ENCODE results near the gene ERICH2. TPM values are rescaled to one million over a fixed set of nuclear protein-coding genes. Genes with fewer than 3 reads are reported as not detected.

Gene ERICH2
- total and polyA plus RNA-seq, 2 of the 13 experiments (the other 11 are each of a cell fraction or from before 2014, with no cell fraction given) = not detected

GRCh38 chr2:170770606-170771420, 635 bp downstream of the ERICH2 start (continued):
- peak; percentile 84 for TF ChIP-seq ZNF687 (CRISPR knock-in tag; IDR thresholded peaks at IDR 0.05)
- peak; percentile 61; the same call in 1 of the 2 replicates for TF ChIP-seq ATF7-NPFF (CRISPR knock-in tag; IDR thresholded peaks at IDR 0.05; ENCODE audit: low read depth)
- TF ChIP-seq ZBTB7B (CRISPR knock-in tag; IDR thresholded peaks at IDR 0.05) = 0 out of 2 replicates have a peak, but pooled peaks have one; percentile 50
- TF ChIP-seq TRIM24 (CRISPR knock-in tag; IDR thresholded peaks at IDR 0.05) = no peak
- no peak for TF ChIP-seq NR2C2 (CRISPR knock-in tag; IDR thresholded peaks at IDR 0.05; ENCODE audit: borderline replicate concordance)
- TF ChIP-seq PHF5A (CRISPR knock-in tag; IDR thresholded peaks at IDR 0.05; ENCODE audit: low read depth, unreplicated experiment) = no peak
- no peak for TF ChIP-seq ZNF367 (CRISPR knock-in tag; IDR thresholded peaks at IDR 0.05; ENCODE audit: borderline replicate concordance)
- peak; percentile 52; the same call in 1 of the 2 replicates for TF ChIP-seq ARID5B (CRISPR knock-in tag; IDR thresholded peaks at IDR 0.05)
- TF ChIP-seq ZNF790 (CRISPR knock-in tag; IDR thresholded peaks at IDR 0.05; ENCODE audit: borderline replicate concordance) = 0 out of 2 replicates have a peak, but pooled peaks have one; percentile 67
- no peak for TF ChIP-seq ZMAT5 (CRISPR knock-in tag; IDR thresholded peaks at IDR 0.05; ENCODE audit: borderline replicate concordance, low read depth)
- TF ChIP-seq KLF15 (CRISPR knock-in tag; IDR thresholded peaks at IDR 0.05; ENCODE audit: borderline replicate concordance) = no peak; the same call in 1 of the 2 replicates
- peak; percentile 9; the same call in 1 of the 2 replicates for TF ChIP-seq ELF1 (CRISPR knock-in tag; IDR thresholded peaks at IDR 0.05)
- 0 out of 2 replicates have a peak, but pooled peaks have one; percentile 34 for TF ChIP-seq HNRNPL (IDR thresholded peaks at IDR 0.05; ENCODE audit: low read depth, low read length)
- peak; percentile 93 for TF ChIP-seq RBM39 (IDR thresholded peaks at IDR 0.05; ENCODE audit: low read depth, low read length, poor library complexity, severe bottlenecking)
- no peak for TF ChIP-seq SP5 (CRISPR knock-in tag; IDR thresholded peaks at IDR 0.05; ENCODE audit: borderline replicate concordance, low read depth)
- no peak; the same call in 1 of the 2 replicates for TF ChIP-seq FOXP4 (CRISPR knock-in tag; IDR thresholded peaks at IDR 0.05)
- no peak for TF ChIP-seq SOX6 (IDR thresholded peaks at IDR 0.05)
- TF ChIP-seq SOX6 (CRISPR knock-in tag; IDR thresholded peaks at IDR 0.05) = no peak
